ENCODE results near the gene AK4.
A peak's percentile ranks its signal among the peaks of the same experiment; 100 is the strongest.
"Not testable (repeated sequence)": the region's sequence is repeated elsewhere in the genome, so short reads cannot be mapped to it uniquely, and the experiment has no call there.

Gene AK4

GRCh38 chr1:65148178-65148547, at the start of gene AK4:
AK4 (plus strand) TSS chr1:65148203; CDS start chr1:65148408, 205 bp downstream.
- DNase-seq, result not testable (repeated sequence)

DNA sequence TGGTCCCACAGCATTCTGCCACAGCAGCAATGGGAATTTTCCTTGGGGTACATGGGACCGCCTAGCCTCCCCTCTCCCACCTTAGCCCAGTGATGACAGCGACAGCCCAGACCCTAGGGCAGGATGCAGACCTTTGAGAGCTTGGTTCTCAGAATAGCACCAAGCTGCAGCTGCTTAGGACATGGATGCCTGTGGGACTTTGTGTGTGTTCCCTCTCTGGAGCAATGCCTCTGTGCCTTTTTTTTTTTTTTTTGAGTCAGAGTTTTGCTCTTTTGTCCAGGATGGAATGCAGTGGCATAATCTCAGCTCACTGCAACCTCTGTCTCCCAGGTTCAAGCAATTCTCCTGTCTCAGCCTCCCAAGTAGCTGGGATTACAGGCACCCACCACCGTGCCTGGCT, 44.2 kb upstream of the AK4 start:
- no peak for DNase-seq

- no peak for DNase-seq
These were observed 43.0 kb upstream of the AK4 start for GRCh38 chr1:65104854-65105534.

DNA sequence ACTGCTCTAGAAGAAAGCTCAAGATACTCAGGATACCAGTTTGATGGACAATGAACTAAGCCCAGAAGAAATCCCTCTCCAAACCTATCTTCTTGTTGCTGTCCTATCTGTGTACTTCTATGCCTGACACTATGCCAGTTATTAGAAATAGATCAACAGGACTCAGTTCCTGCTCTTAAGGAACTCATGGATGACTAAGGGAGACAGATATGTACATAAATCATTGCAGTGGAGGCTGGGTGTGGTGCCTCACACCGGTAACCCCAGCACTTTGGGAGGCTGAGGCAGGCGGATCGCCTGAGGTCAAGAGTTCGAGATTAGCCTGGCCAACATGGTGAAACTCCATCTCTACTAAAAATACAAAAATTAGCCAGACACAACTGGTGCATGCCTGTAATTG, 42.4 kb upstream of the AK4 start:
- no peak for DNase-seq

DNA sequence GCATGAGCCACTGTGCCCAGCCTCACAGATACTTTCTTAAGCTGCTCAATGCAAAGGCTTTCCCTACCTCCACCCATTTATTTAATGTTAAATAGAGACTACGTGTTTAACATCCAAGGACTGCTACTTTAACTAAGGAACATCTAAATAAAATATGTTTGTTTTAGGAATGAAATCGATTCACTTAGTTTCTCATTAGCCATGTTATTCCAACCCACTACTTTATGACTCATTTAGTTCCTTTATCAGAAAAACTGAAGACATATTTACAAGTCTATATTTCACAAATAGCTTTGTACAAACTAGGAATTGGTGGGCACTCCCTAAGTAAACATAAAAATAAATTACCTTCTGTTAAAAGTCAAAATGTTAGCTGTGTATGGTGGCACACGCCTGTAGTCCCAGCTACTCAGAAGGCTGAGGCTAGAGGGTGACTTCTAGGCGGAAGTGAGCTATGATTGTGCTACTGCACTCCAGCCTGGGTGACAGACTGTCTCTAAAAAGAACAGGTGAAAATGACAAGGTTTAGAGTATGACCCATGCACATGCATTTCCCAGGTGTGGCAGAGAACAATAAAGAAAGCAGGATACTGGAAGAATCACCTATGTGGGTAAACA, 39.9 kb upstream of the AK4 start:
- no peak for DNase-seq

DNA sequence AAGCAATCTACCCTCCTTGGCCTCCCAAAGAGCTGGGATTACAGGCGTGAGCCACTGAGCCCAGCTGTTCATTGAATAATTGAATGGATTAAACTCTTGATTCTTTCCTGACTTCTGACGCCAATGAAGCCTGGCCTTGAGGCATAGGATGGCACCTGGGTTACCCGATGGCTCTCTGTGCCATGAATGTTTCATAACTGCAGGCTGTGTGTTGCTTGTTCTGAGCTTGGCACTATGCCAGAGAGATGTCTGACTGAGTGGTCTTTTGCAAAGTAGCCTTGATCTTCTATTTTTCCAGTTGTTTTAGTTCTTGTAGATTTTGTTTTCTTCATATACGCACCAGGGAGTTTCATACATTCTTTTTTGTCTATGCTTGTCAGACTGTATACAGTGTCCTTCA, 38.5 kb upstream of the AK4 start:
- DNase-seq, result no peak

DNA sequence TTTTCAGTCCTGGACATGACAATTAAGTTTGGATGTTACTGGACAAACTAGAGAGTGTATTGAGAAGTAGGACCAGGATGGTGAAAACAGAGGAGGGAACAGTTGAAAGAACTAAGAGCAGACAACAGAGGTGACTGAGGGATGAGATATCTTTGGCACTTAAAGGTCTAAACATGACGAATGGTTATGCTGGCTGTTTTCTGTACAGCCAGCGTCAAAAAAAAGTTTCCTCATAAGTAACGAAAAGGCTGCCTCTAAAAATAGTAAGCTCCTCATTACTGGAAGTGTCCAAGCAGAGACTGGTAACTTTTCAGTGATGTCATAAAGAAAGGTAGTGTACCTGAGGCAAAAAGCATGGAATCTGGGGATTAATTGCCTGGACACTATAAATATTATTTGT, 35.2 kb upstream of the AK4 start:
- no peak for DNase-seq

DNA sequence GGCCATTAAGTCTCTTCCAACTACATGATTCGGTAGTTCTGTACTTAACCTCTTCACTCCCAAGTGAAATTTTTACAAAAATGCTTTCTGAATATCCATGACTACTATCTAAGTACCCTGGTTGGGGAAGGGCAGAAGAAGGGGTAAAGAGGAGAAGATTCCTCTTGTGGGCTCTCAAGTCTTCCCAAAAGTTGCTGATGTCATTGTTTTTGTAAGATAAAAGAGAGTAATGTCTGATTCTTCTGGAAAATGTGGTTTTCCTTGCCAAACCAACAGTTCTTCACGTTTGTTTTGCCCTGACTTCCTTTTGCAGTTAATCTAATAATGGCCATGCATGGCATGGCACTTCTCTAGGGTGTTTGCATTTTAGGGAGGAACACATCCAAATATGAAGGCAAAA, 34.7 kb upstream of the AK4 start:
- no peak for DNase-seq

- no peak for DNase-seq
These were observed 33.7 kb upstream of the AK4 start for GRCh38 chr1:65114322-65114721.

DNA sequence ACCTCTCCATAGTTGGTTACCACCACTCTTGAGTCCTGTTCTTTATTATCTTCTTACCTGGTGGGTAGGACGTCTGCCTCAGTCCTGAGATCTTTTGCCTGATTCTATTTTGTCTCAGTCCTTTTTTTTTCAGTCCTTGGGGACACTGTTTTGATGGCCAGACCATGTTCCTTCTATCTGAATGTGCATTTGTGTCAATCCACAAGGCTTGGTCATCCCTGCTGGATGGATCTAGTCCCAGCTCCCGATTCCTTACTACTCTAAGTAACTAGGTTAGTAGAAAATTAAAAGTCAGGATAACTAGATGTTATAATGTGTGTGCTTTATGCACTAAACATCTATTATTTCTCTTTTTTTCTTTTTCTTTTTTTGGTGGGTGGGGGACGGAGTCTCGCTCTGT, 28.1 kb upstream of the AK4 start:
- no peak for DNase-seq

GRCh38 chr1:65129104-65129503, 18.9 kb upstream of the AK4 start:
- not testable (repeated sequence) for DNase-seq

DNA sequence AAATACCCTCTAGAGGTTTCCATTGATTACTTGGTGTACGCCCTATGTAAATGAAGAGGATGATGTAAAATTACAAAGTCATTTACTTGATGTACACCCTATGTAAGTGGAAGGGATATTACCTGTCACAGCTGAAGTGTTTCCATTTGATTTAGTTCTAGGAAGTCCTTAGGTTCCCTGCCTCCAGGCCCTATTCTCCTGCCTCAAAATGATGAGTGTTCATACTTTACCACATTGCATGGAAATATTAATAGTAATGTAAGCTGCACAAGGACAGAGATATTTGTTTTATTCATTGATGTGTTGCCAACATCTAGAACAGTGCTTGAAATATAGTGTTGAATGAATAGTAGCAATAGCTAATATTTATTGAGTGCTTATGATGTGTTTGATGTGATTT, 9.5 kb upstream of the AK4 start:
- DNase-seq, result no peak

GRCh38 chr1:65139793-65140192, 8.2 kb upstream of the AK4 start:
- DNase-seq, result not testable (repeated sequence)

- DNase-seq, result no peak
These were observed 6.6 kb upstream of the AK4 start for GRCh38 chr1:65141394-65141793.

DNA sequence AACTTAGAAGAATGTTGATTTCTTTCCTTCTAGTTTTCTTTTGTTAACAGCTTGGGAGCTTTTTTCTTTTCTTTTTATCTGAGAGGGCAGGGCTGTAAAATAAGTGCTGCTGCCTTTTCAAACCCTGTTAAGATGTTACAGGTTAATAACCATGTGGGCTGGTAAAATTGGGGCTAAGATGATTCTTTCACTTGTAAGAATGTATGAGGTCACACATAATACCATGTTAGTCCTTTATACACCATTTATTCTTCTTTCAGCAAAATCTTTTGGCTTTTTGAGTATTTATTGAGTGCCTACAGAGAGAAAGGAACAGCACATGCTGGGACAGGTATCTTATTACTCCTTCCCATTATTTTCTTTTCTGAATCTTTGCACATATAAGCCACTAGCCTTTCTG, 6.1 kb upstream of the AK4 start:
- DNase-seq, result no peak

DNA sequence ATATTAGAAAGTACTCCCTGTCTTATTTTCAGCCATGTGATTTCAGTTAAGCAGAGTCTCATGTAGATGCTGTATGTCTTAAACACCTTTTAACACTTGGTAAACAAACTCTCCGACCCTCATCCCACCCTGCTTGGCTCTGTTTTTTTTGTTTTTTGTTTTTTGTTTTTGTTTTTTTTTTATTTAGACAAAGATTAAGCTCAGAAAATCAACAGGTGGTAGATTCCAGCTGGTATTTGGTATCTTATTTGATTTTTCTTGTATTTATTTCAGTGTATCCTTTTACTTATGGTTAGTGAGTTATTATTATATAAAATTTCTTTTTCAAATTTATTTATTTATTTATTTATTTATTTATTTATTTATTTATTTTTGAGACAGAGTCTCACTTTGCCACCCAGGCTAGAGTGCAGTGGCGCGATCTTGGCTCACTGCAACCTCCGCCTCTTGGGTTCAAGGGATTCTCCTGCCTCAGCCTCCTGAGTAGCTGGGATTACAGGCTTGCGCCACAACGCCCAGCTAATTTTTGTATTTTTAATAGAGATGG, 4.8 kb upstream of the AK4 start:
- DNase-seq, result not testable (repeated sequence)

GRCh38 chr1:65146908-65147423, 1.0 kb upstream of the AK4 start:
- no peak for DNase-seq

GRCh38 chr1:65147424-65148177, 402 bp upstream of the AK4 start:
- peak; percentile 67 for DNase-seq

- DNase-seq, result peak; percentile 64
These were observed 746 bp downstream of the AK4 start for GRCh38 chr1:65148548-65149350.

DNA sequence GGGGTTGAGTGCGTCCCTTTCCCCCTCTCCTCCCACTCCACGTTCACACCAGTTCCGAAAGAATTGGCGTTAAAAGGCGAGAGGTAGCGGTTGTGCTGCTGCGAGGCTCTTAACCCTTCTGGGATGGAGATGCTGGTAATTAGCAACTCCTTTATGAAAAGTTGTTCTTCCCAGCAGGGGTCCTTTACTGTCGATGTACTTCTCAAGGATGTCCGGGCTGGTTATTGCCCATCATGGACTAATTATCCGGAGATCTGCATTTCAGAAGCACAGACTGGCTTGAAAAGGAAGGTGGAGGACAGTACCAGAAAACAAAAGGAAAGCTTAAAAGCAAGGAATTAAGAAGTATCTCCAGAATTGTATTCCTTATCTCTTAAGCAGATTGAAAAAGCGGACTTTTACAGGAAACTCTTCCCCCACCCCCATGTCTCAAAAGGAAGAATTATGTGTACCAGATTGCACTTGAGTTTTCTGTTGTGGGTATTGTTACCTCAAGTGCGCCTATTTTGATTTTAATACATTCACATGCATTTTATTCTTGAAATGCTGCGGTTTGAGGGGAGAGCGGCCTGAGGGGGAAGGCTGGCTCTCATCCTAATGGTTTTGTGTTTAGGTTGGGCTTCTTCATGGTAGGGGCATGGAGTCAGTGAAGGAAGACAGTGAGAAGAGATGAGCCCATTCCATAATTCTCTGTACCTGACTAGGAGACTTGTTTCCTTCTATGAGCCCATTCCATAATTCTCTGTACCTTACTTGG, 1.5 kb downstream of the AK4 start:
- no peak for DNase-seq

- no peak for DNase-seq
These were observed 2.1 kb downstream of the AK4 start for GRCh38 chr1:65150108-65150463.

GRCh38 chr1:65150583-65151263, 2.7 kb downstream of the AK4 start:
- DNase-seq, result no peak

Measured in activated CD4-positive, alpha-beta T cell treated with anti-CD3 and anti-CD28 coated beads, Interleukin-2, amount 50 U/mL, for 16 hours (primary cell).